H9 (cell line): ENCODE results near the gene TIMM22. TPM values are rescaled to one million over a fixed set of nuclear protein-coding genes. Genes with fewer than 3 reads are reported as not detected.

ENCODE experiments used
- DNase-seq: peaks from one replicate; pipeline ENCODE4 v3.0.0-alpha.2; 2017
- H2AFZ ChIP-seq: one replicate; pipeline ENCODE4 v1.6.1; 2013; ENCODE audit warnings: mild to moderate bottlenecking, low read length, control low read depth, moderate library complexity
- H2AK5ac ChIP-seq: 2 replicates; pipeline ENCODE4 v1.6.1; 2013; ENCODE audit warnings: low read length, control low read depth, mixed read lengths; ENCODE audit not compliant: insufficient read length
- H2BK120ac ChIP-seq: one replicate; pipeline ENCODE4 v1.6.1; 2013; ENCODE audit warnings: low read depth, mild to moderate bottlenecking, low read length, control low read depth, inconsistent platforms; ENCODE audit not compliant: poor library complexity, severe bottlenecking
- H2BK12ac ChIP-seq: 2 replicates; pipeline ENCODE4 v1.6.1; 2013; ENCODE audit warnings: low read length, control low read depth, mixed read lengths, low read depth; ENCODE audit not compliant: insufficient read length
- H2BK15ac ChIP-seq: 2 replicates; pipeline ENCODE4 v1.6.1; 2013; ENCODE audit warnings: low read depth, low read length, control low read depth
- H2BK20ac ChIP-seq: one replicate; pipeline ENCODE4 v1.6.1; 2013; ENCODE audit warnings: low read depth, mild to moderate bottlenecking, low read length, control low read depth, inconsistent platforms; ENCODE audit not compliant: poor library complexity, severe bottlenecking
- H2BK5ac ChIP-seq: 2 replicates; pipeline ENCODE4 v1.6.1; 2013; ENCODE audit warnings: low read length, control low read depth, mixed read lengths; ENCODE audit not compliant: insufficient read length
- H3K14ac ChIP-seq: 2 replicates; pipeline ENCODE4 v1.6.1; 2013; ENCODE audit warnings: low read length, control low read depth; ENCODE audit not compliant: insufficient read depth
- H3K18ac ChIP-seq: 2 replicates; pipeline ENCODE4 v1.6.1; 2013; ENCODE audit warnings: low read depth, mild to moderate bottlenecking, mixed read lengths, low read length, control low read depth; ENCODE audit not compliant: insufficient read length
- H3K23ac ChIP-seq: 2 replicates; pipeline ENCODE4 v1.6.1; 2013; ENCODE audit warnings: low read length, control low read depth, mixed read lengths, low read depth; ENCODE audit not compliant: insufficient read length
- H3K23me2 ChIP-seq: 2 replicates; pipeline ENCODE4 v1.6.1; 2013; ENCODE audit warnings: low read depth, mild to moderate bottlenecking, mixed read lengths, low read length, control low read depth; ENCODE audit not compliant: insufficient read length, poor library complexity, severe bottlenecking
- H3K27ac ChIP-seq: 2 replicates; pipeline ENCODE4 v1.5.1; 2013; ENCODE audit warnings: low read length, control low read depth, mixed read lengths, low read depth; ENCODE audit not compliant: insufficient read length
- H3K27me3 ChIP-seq: 2 replicates; pipeline ENCODE4 v1.6.1; 2013; ENCODE audit warnings: low read length, control low read depth, inconsistent platforms; ENCODE audit not compliant: insufficient read depth
- H3K4ac ChIP-seq: 2 replicates; pipeline ENCODE4 v1.6.1; 2013; ENCODE audit warnings: low read depth, mild to moderate bottlenecking, control low read depth, inconsistent platforms, low read length, moderate library complexity
- H3K4me1 ChIP-seq: 2 replicates; pipeline ENCODE4 v1.6.1; 2013; ENCODE audit warnings: low read length, control low read depth, inconsistent platforms; ENCODE audit not compliant: insufficient read depth
- H3K4me2 ChIP-seq: 2 replicates; pipeline ENCODE4 v1.6.1; 2013; ENCODE audit warnings: low read length, control low read depth, mixed read lengths; ENCODE audit not compliant: insufficient read length, insufficient read depth
- H3K56ac ChIP-seq: 2 replicates; pipeline ENCODE4 v1.6.1; 2013; ENCODE audit warnings: low read depth, mild to moderate bottlenecking, mixed read lengths, low read length, control low read depth; ENCODE audit not compliant: insufficient read length
- H3K79me1 ChIP-seq: 2 replicates; pipeline ENCODE4 v1.6.1; 2013; ENCODE audit warnings: low read depth, mild to moderate bottlenecking, moderate library complexity, low read length, control low read depth, inconsistent platforms; ENCODE audit not compliant: insufficient read depth, poor library complexity, severe bottlenecking
- H3K79me2 ChIP-seq: 2 replicates; pipeline ENCODE4 v1.6.1; 2013; ENCODE audit warnings: low read length, control low read depth, inconsistent platforms; ENCODE audit not compliant: insufficient read depth
- H3K9ac ChIP-seq: 2 replicates; pipeline ENCODE4 v1.6.1; 2013; ENCODE audit warnings: low read length, control low read depth, mixed read lengths; ENCODE audit not compliant: insufficient read length; ENCODE audit errors: extremely low read depth
- H3K9me3 ChIP-seq: one replicate; pipeline ENCODE4 v1.6.1; 2013; ENCODE audit warnings: low read depth, low read length, inconsistent platforms; ENCODE audit not compliant: control insufficient read depth
- H3T11ph ChIP-seq: one replicate; pipeline ENCODE4 v1.6.1; 2013; ENCODE audit warnings: mild to moderate bottlenecking, low read length, control low read depth, inconsistent platforms
- H4K20me1 ChIP-seq: one replicate; pipeline ENCODE4 v1.6.1; 2013; ENCODE audit not compliant: control insufficient read depth, insufficient read length, insufficient read depth
- H4K5ac ChIP-seq: 2 replicates; pipeline ENCODE4 v1.6.1; 2013; ENCODE audit warnings: low read depth, mild to moderate bottlenecking, mixed read lengths, low read length, control low read depth; ENCODE audit not compliant: insufficient read length
- H4K8ac ChIP-seq: replicated peaks from 2 replicates; pipeline ENCODE4 v1.6.1; 2013; ENCODE audit warnings: low read length, control low read depth, mixed read lengths, low read depth; ENCODE audit not compliant: insufficient read length
- H4K91ac ChIP-seq: 2 replicates; pipeline ENCODE4 v1.6.1; 2013; ENCODE audit warnings: low read depth, mild to moderate bottlenecking, moderate library complexity, mixed read lengths, low read length, control low read depth; ENCODE audit not compliant: insufficient read length
- H3K27ac Mint-ChIP-seq, 3 experiments: 2 replicates in 2 of 3; 3 replicates in 1 of 3; pipeline ENCODE4 v1.8.0; 2020 to 2021; ENCODE audit warnings: mixed read lengths in 3 of 3, mild to moderate bottlenecking in 1 of 3, moderate library complexity in 1 of 3
- H3K27me3 Mint-ChIP-seq: 2 replicates; pipeline ENCODE4 v1.8.0; 2021; ENCODE audit warnings: low read depth, mild to moderate bottlenecking, moderate library complexity, mixed read lengths
- H3K36me3 Mint-ChIP-seq, 3 experiments: 2 replicates in 2 of 3; 3 replicates in 1 of 3; pipeline ENCODE4 v1.8.0; 2020 to 2021; ENCODE audit warnings: low read depth in 3 of 3, mixed read lengths in 3 of 3; ENCODE audit not compliant: insufficient read depth in 1 of 3
- H3K4me1 Mint-ChIP-seq, 2 experiments: 2 replicates each; pipeline ENCODE4 v1.8.0; 2020; ENCODE audit warnings: mixed read lengths in 2 of 2
- H3K4me3 Mint-ChIP-seq, 2 experiments: 2 replicates in 1 of 2; 3 replicates in 1 of 2; pipeline ENCODE4 v1.8.0; 2020 to 2021; ENCODE audit warnings: mild to moderate bottlenecking in 2 of 2, mixed read lengths in 2 of 2, moderate library complexity in 1 of 2
- H3K9me3 Mint-ChIP-seq, 2 experiments: 2 replicates in 1 of 2; 3 replicates in 1 of 2; pipeline ENCODE4 v1.8.0; 2020; ENCODE audit warnings: mild to moderate bottlenecking in 2 of 2, mixed read lengths in 2 of 2, moderate library complexity in 1 of 2
- WGBS: extraction: QIAGEN DNeasy Blood & Tissue Kit; methylation state at CpG from one replicate; pipeline ENCODE4 v1.1.7; 2013; ENCODE audit warnings: missing lambda C conversion rate, low lambda C conversion rate, mixed read lengths; ENCODE audit not compliant: insufficient read length; ENCODE audit errors: extremely low coverage; 5-methylcytosine and 5-hydroxymethylcytosine counted together
- total RNA-seq: library from RNA; stranded (reverse); gene quantifications from 2 replicates; pipeline ENCODE4 v1.2.1, GENCODE V29; 2021
- TF ChIP-seq, protein P1 (sequence below): fragments of 200-600 bp; sonication (generic); conservative IDR thresholded peaks from 3 replicates; pipeline ENCODE4 v1.8.0; 2021; ENCODE audit warnings: antibody characterized with exemption, mild to moderate bottlenecking

TIMM22 gene
- total RNA-seq, 1 experiment from 2014 or later, result 23.0 TPM

DNA sequence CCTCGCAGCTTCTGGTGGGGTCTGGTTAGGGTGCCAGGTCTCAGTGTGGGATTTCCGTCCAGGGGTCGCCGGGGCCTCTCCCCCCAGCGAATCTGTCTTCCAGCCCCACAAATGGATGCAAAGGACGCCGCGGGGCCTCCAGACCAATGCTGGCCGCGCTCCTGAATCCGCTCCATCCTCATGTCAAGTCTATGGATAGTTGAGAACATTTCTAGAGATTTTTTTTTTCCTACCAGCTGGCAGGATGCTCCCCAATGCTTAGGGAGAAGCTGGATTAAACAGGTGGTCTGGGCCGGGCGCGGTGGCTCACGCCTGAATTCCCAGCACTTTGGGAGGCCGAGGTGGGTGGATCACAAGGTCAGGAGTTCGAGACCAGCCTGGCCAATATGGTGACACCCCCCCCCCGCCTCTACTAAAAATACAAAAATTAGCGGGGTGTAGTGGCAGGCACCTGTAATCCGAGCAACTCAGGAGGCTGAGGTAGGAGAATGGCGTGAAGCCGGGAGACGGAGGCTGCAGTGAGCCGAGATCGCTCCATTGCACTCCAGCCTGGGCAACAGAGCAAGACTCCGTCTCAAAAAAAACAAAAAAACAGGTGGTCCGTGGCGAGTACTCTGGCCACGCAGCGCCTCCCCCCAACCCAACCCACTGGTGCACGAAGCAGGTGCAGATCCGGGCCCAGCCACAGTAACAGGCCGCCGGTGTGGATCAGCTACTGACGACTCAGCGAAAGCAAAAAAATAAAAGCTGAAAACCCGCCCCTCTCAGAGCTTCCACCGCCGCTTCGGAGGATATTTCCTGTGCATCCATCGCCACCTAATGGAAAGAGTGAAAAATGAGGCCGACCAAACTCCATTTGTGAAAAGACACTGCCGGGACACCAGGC is 16.3 kb upstream of the TIMM22 start:
- H3K18ac ChIP-seq, result no peak overlapping the region
- peak; percentile 89 for DNase-seq
- peak overlapping the region in 2 of 3 experiments; percentile 78 to 91; a peak in 3 of 7 replicates for H3K27ac Mint-ChIP-seq

More for the DNA sequence above, 16.3 kb upstream of the TIMM22 start:
- WGBS, result no CpG with 5 or more reads among the region's 43 CpGs
- Histone ChIP-seq H4K8ac (no peak overlapping the region), H3K9me3 (no peaks in the 10 kb centered on the region), H3K14ac (no peak overlapping the region), H3K27ac (no peak overlapping the region), H2BK12ac (no peak overlapping the region), H3T11ph (no peak overlapping the region), H3K4ac (no peak overlapping the region), H4K5ac (no peak overlapping the region), H4K91ac (no peak overlapping the region), H3K23ac (no peak overlapping the region), H3K79me1 (no peaks in the 10 kb centered on the region), H2BK120ac (no peak overlapping the region), H2BK5ac (no peak overlapping the region), H2BK20ac (no peak overlapping the region), H3K23me2 (peaks cover 18% of the 10 kb centered on the region), H2AFZ (no peak overlapping the region), H3K4me1 (peaks cover 5% of the 10 kb centered on the region), H3K27me3 (no peaks in the 10 kb centered on the region), H3K56ac (no peak overlapping the region), H4K20me1 (no peaks in the 10 kb centered on the region), H2BK15ac (no peak overlapping the region), H2AK5ac (no peak overlapping the region), H3K79me2 (peaks cover 14% of the 10 kb centered on the region), H3K4me2 (peak overlapping the region; percentile 32), H3K9ac (no peak overlapping the region)
- Mint-ChIP-seq H3K36me3 (peaks cover 0 to 3% (median 2%) of the 10 kb centered on the region in 3 experiments; a peak in 2 of 7 replicates), H3K9me3 (no peaks in the 10 kb centered on the region; a peak in 1 of 5 replicates), H3K4me1 (peaks cover 32 to 35% of the 10 kb centered on the region in 2 experiments), H3K27me3 (no peaks in the 10 kb centered on the region), H3K4me3 (peak overlapping the region; percentile 75 to 89)
- TF ChIP-seq, protein P1, sequence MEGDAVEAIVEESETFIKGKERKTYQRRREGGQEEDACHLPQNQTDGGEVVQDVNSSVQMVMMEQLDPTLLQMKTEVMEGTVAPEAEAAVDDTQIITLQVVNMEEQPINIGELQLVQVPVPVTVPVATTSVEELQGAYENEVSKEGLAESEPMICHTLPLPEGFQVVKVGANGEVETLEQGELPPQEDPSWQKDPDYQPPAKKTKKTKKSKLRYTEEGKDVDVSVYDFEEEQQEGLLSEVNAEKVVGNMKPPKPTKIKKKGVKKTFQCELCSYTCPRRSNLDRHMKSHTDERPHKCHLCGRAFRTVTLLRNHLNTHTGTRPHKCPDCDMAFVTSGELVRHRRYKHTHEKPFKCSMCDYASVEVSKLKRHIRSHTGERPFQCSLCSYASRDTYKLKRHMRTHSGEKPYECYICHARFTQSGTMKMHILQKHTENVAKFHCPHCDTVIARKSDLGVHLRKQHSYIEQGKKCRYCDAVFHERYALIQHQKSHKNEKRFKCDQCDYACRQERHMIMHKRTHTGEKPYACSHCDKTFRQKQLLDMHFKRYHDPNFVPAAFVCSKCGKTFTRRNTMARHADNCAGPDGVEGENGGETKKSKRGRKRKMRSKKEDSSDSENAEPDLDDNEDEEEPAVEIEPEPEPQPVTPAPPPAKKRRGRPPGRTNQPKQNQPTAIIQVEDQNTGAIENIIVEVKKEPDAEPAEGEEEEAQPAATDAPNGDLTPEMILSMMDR, result peak; percentile 82
